CD14-positive monocyte (primary cell): ENCODE measurements around the gene COX11. TPM values are rescaled to one million over a fixed set of nuclear protein-coding genes. Genes with fewer than 3 reads are reported as not detected.

Source experiments
- DNase-seq, 3 donors: peaks; one replicate each; pipeline ENCODE4 v3.0.0-alpha.2; 2011 to 2022
- H2AFZ ChIP-seq: 2 replicates; pipeline ENCODE4 v1.6.0; 2012; ENCODE audit warnings: mild to moderate bottlenecking, low read depth, low read length, inconsistent platforms; ENCODE audit not compliant: insufficient read depth, poor library complexity, severe bottlenecking
- H3K27ac ChIP-seq, 2 donors: 1 replicate in 1 of 2; 2 replicates in 1 of 2; pipeline ENCODE4 v1.5.1; 2012 to 2013; ENCODE audit warnings: low read length in 2 of 2, control low read depth in 1 of 2, inconsistent platforms in 1 of 2, low read depth in 1 of 2, mild to moderate bottlenecking in 1 of 2
- H3K27me3 ChIP-seq, 2 donors: one replicate each; pipeline versions ENCODE4 v1.6.0 to v1.6.1; 2011 to 2013; ENCODE audit warnings: low read length in 2 of 2; ENCODE audit not compliant: control insufficient read depth in 2 of 2, insufficient read depth in 2 of 2
- H3K36me3 ChIP-seq, 2 donors: replicated peaks in 1 of 2; 1 replicate in 1 of 2; 2 replicates in 1 of 2; pipeline versions ENCODE4 v1.5.1 to v1.6.1; 2012 to 2013; ENCODE audit warnings: low read length in 2 of 2, control low read depth in 1 of 2, inconsistent platforms in 1 of 2, mild to moderate bottlenecking in 1 of 2; ENCODE audit not compliant: insufficient read depth in 2 of 2, control insufficient read depth in 1 of 2
- H3K4me1 ChIP-seq, 2 donors: 1 replicate in 1 of 2; 2 replicates in 1 of 2; pipeline versions ENCODE4 v1.5.1 to v1.6.1; 2012 to 2013; ENCODE audit warnings: low read length in 2 of 2, control low read depth in 1 of 2, inconsistent platforms in 1 of 2, mild to moderate bottlenecking in 1 of 2, moderate library complexity in 1 of 2; ENCODE audit not compliant: insufficient read depth in 2 of 2, control insufficient read depth in 1 of 2
- H3K4me2 ChIP-seq: replicated peaks from 2 replicates; pipeline ENCODE3; 2012; ENCODE audit warnings: low read length, moderate library complexity, mild to moderate bottlenecking; ENCODE audit not compliant: poor library complexity, severe bottlenecking; ENCODE audit errors: extremely low read depth
- H3K4me3 ChIP-seq, 3 experiments: fragments of 200-600 bp in 1 of 3; sonication (generic) in 1 of 3; replicated peaks in 1 of 3; 1 replicate in 2 of 3; 2 replicates in 1 of 3; pipeline ENCODE4 v1.5.1; 2011 to 2013; ENCODE audit warnings: low read length in 3 of 3, mild to moderate bottlenecking in 3 of 3, control low read depth in 2 of 3, low read depth in 2 of 3, inconsistent platforms in 1 of 3, moderate library complexity in 1 of 3
- H3K79me2 ChIP-seq: 2 replicates; pipeline ENCODE4 v1.6.0; 2012; ENCODE audit warnings: mild to moderate bottlenecking, control low read depth, inconsistent platforms, low read length, moderate library complexity; ENCODE audit not compliant: insufficient read depth
- H3K9ac ChIP-seq: 2 replicates; pipeline ENCODE4 v1.6.0; 2017; ENCODE audit warnings: low read length, mild to moderate bottlenecking; ENCODE audit not compliant: insufficient read depth, poor library complexity, severe bottlenecking
- H3K9me3 ChIP-seq, 2 donors: replicated peaks in 1 of 2; 1 replicate in 1 of 2; 2 replicates in 1 of 2; pipeline versions ENCODE4 v1.5.1 to v1.6.1; 2012 to 2013; ENCODE audit warnings: low read length in 2 of 2, control low read depth in 1 of 2; ENCODE audit not compliant: control insufficient read depth in 1 of 2, insufficient read depth in 1 of 2
- H4K20me1 ChIP-seq: 2 replicates; pipeline ENCODE4 v1.6.0; 2012; ENCODE audit warnings: mild to moderate bottlenecking, low read length, control low read depth, moderate library complexity; ENCODE audit not compliant: insufficient read depth
- H3K27ac Mint-ChIP-seq, 7 donors: one replicate each; pipeline ENCODE4 v1.8.0; 2020; ENCODE audit warnings: mild to moderate bottlenecking in 7 of 7, mixed read lengths in 7 of 7, moderate library complexity in 6 of 7, inconsistent platforms in 2 of 7
- H3K27me3 Mint-ChIP-seq, 3 donors: one replicate each; pipeline ENCODE4 v1.8.0; 2021 to 2022; ENCODE audit warnings: low read depth in 3 of 3, mild to moderate bottlenecking in 3 of 3, mixed read lengths in 3 of 3, moderate library complexity in 3 of 3, inconsistent platforms in 1 of 3
- H3K36me3 Mint-ChIP-seq, 2 donors: one replicate each; pipeline ENCODE4 v1.8.0; 2020; ENCODE audit warnings: mixed read lengths in 2 of 2, inconsistent platforms in 1 of 2, mild to moderate bottlenecking in 1 of 2
- H3K4me1 Mint-ChIP-seq: one replicate; pipeline ENCODE4 v1.8.0; 2020; ENCODE audit warnings: mild to moderate bottlenecking, mixed read lengths
- H3K4me3 Mint-ChIP-seq, 2 donors: one replicate each; pipeline ENCODE4 v1.8.0; 2020; ENCODE audit warnings: mild to moderate bottlenecking in 2 of 2, mixed read lengths in 2 of 2, moderate library complexity in 1 of 2
- H3K9me3 Mint-ChIP-seq, 7 donors: one replicate each; pipeline ENCODE4 v1.8.0; 2020 to 2022; ENCODE audit warnings: mixed read lengths in 7 of 7, mild to moderate bottlenecking in 6 of 7, moderate library complexity in 6 of 7, inconsistent platforms in 2 of 7
- WGBS: methylation state at CpG from one replicate; pipeline ENCODE4 v1.1.5; 2013; ENCODE audit warnings: missing lambda C conversion rate; ENCODE audit not compliant: insufficient coverage; 5-methylcytosine and 5-hydroxymethylcytosine counted together
- intact Hi-C, 2 donors: fragments of 100-400 bp; cut with micrococcal nuclease; formaldehyde crosslinking; loops; one replicate each; pipeline versions ENCODE4 v1.15.0 to v1.15.1; 2023
- polyA plus RNA-seq, 3 donors: library from polyadenylated mRNA; depleted of rRNA in 1 of 3; unstranded in 2 of 3; stranded (reverse) in 1 of 3; fragments of 300-500 nt in 2 of 3; fragments of >200 nt in 1 of 3; fragmentation: Illumina TruSeq in 2 of 3; gene quantifications; 1 replicate in 2 of 3; 2 replicates in 1 of 3; pipeline ENCODE4 v1.2.3, GENCODE V29; 2012 to 2021
- TF ChIP-seq, protein P1 (sequence below): fragments of 200-600 bp; IDR thresholded peaks from one replicate; pipeline ENCODE4 v1.8.0; 2022; ENCODE audit warnings: antibody characterized with exemption, mild to moderate bottlenecking

COX11 gene
- polyA plus RNA-seq, 3 donors, result 13.2 to 24.8 (median 14.7) TPM

DNA sequence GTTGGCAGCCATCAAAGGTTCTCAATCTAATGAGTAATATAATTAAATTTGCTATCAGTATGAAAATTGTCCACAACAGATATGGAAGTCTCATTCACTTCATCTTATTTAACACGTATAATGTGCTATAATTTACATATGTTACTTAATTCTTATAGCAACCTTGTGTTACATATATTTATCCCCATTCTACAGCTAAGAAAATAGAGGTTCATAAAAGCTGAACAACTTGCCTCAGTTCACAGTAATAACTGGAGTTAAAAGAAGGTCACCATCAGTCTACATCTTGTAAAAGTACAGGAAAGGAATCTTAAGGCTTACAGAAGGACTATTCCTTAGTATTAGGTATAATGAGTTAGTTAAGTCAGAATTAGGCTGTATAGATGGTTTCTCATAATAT, 28.0 kb upstream of the COX11 start:
- TF ChIP-seq, protein P1, sequence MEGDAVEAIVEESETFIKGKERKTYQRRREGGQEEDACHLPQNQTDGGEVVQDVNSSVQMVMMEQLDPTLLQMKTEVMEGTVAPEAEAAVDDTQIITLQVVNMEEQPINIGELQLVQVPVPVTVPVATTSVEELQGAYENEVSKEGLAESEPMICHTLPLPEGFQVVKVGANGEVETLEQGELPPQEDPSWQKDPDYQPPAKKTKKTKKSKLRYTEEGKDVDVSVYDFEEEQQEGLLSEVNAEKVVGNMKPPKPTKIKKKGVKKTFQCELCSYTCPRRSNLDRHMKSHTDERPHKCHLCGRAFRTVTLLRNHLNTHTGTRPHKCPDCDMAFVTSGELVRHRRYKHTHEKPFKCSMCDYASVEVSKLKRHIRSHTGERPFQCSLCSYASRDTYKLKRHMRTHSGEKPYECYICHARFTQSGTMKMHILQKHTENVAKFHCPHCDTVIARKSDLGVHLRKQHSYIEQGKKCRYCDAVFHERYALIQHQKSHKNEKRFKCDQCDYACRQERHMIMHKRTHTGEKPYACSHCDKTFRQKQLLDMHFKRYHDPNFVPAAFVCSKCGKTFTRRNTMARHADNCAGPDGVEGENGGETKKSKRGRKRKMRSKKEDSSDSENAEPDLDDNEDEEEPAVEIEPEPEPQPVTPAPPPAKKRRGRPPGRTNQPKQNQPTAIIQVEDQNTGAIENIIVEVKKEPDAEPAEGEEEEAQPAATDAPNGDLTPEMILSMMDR, result no peak

DNA sequence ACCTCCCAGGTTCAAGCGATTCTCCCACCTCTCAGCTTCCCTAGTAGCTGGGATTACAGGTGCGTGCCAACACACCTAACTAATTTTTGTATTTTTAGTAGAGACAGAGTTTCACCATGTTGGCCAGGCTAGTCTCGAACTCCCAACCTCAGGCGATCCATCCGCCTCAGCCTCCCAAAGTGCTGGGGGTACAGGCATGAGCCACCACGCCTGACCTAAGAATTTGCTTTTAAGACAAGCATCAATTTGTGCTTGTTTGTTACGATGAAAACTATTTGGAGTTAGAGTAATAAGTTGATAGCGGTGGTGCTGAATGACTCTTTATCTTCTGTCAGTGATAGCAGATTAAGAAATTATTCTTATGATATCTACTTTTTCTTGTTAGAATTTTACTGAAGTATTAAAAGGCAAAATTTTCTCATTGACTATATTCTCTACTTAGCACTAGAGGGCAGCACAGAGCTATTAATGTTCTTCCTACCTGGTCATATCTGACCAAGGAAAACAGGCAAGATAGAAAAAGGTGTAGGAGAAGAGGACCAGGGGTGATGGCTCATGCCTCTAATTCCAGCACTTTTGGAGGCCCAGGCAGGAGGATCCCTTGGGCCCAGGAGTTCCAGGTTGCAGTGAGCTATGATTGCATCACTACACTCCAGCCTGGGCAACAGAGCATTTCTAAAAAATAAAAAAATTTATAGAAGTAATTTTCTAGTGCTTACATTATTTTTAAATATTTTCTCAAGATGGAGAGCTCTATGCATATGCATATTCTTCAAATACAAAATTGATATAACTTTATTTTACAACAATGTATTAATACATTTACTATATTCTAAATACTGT, 24.6 kb upstream of the COX11 start:
- no peak overlapping the region for H3K4me3 ChIP-seq
- H3K79me2 ChIP-seq, result no peaks in the 10 kb centered on the region
- H3K9me3 Mint-ChIP-seq, result no peaks in the 10 kb centered on the region
- no peaks in the 10 kb centered on the region for H4K20me1 ChIP-seq
- intact Hi-C loops, result loop anchor here (2.0 to 5.0 kb wide), 3 partner anchors 302 to 354 kb away; no protein-coding TSS in a partner anchor
- H3K36me3 Mint-ChIP-seq, result peaks cover 0 to 3% of the 10 kb centered on the region in 2 donors
- DNase-seq, result peak; percentile 15 to 45 (median 35)
- H3K36me3 ChIP-seq, result no peaks in the 10 kb centered on the region
- TF ChIP-seq, protein P1, result peak; percentile 85
- no peak overlapping the region for H3K27ac ChIP-seq
- no peak overlapping the region for H3K9ac ChIP-seq
- no peaks in the 10 kb centered on the region for H3K9me3 ChIP-seq
- no peaks in the 10 kb centered on the region for H3K4me1 ChIP-seq
- no peaks in the 10 kb centered on the region for H3K27me3 ChIP-seq
- no peak overlapping the region for H2AFZ ChIP-seq
- H3K4me3 Mint-ChIP-seq, result no peak overlapping the region
- no peaks in the 10 kb centered on the region for H3K27me3 Mint-ChIP-seq
- no peaks in the 10 kb centered on the region for H3K4me1 Mint-ChIP-seq
- no peak overlapping the region for H3K4me2 ChIP-seq
- H3K27ac Mint-ChIP-seq, result peak overlapping the region in 1 of 7 donors; percentile 12
- WGBS, result no CpG with 5 or more reads among the region's 8 CpGs

More for the DNA sequence above, 28.0 kb upstream of the COX11 start:
- Histone ChIP-seq H3K36me3 (no peaks in the 10 kb centered on the region), H4K20me1 (no peaks in the 10 kb centered on the region), H3K9ac (no peak overlapping the region), H2AFZ (no peak overlapping the region), H3K27ac (no peak overlapping the region), H3K79me2 (no peaks in the 10 kb centered on the region), H3K4me2 (no peak overlapping the region), H3K27me3 (no peaks in the 10 kb centered on the region), H3K4me3 (no peak overlapping the region), H3K9me3 (no peaks in the 10 kb centered on the region), H3K4me1 (no peaks in the 10 kb centered on the region)
- Mint-ChIP-seq H3K27me3 (no peaks in the 10 kb centered on the region), H3K4me3 (no peak overlapping the region), H3K27ac (no peak overlapping the region), H3K9me3 (no peaks in the 10 kb centered on the region), H3K4me1 (no peaks in the 10 kb centered on the region), H3K36me3 (peaks cover 0 to 3% of the 10 kb centered on the region in 2 donors)
- no peak for DNase-seq
- WGBS, result no CpG with 5 or more reads among the region's 1 CpG
- intact Hi-C loops, result no loop called here
